KMS-11 (cell line): ENCODE results near the gene SETD1A.

Experiments
- H2AFZ ChIP-seq: fragments of 200-600 bp; sonication (generic); 2 replicates; pipeline ENCODE4 v1.6.1; 2016; ENCODE audit warnings: antibody characterized with exemption, mixed run types, low read depth
- H3K27ac ChIP-seq: fragments of 200-600 bp; sonication (generic); 2 replicates; pipeline ENCODE4 v1.6.1; 2016; ENCODE audit warnings: mild to moderate bottlenecking, mixed run types
- H3K27me3 ChIP-seq: fragments of 200-600 bp; sonication (generic); 2 replicates; pipeline ENCODE4 v1.6.1; 2017; ENCODE audit warnings: mild to moderate bottlenecking, low read depth, mixed run types, moderate library complexity; ENCODE audit not compliant: insufficient read depth
- H3K36me3 ChIP-seq: fragments of 200-600 bp; sonication (generic); 2 replicates; pipeline ENCODE4 v1.6.1; 2017; ENCODE audit warnings: mild to moderate bottlenecking, mixed run types; ENCODE audit not compliant: insufficient read depth
- H3K4me1 ChIP-seq: fragments of 200-600 bp; sonication (generic); 2 replicates; pipeline ENCODE4 v1.6.1; 2016; ENCODE audit warnings: mild to moderate bottlenecking, low read depth, mixed run types; ENCODE audit not compliant: poor library complexity, severe bottlenecking
- H3K4me2 ChIP-seq: fragments of 200-600 bp; sonication (generic); 2 replicates; pipeline ENCODE4 v1.7.0; 2016; ENCODE audit warnings: mild to moderate bottlenecking, mixed run types
- H3K4me3 ChIP-seq: fragments of 200-600 bp; sonication (generic); IDR thresholded peaks from 2 replicates; pipeline ENCODE4 v1.6.1; 2017; ENCODE audit warnings: low read depth, low read length, mixed read lengths; ENCODE audit not compliant: insufficient read depth
- H3K79me2 ChIP-seq: fragments of 200-600 bp; sonication (generic); 2 replicates; pipeline ENCODE4 v1.6.1; 2016; ENCODE audit warnings: low read depth, mixed run types; ENCODE audit not compliant: insufficient read depth
- H3K9ac ChIP-seq: fragments of 200-600 bp; sonication (generic); 2 replicates; pipeline ENCODE4 v1.6.1; 2016; ENCODE audit warnings: mild to moderate bottlenecking, mixed run types
- H4K20me1 ChIP-seq: fragments of 200-600 bp; sonication (generic); 2 replicates; pipeline ENCODE4 v1.6.1; 2016; ENCODE audit warnings: mild to moderate bottlenecking, mixed run types; ENCODE audit not compliant: insufficient read depth
- TF ChIP-seq, protein P1 (sequence below): fragments of 200-600 bp; sonication (generic); conservative IDR thresholded peaks from 2 replicates; pipeline ENCODE4 v1.6.1; 2017; ENCODE audit warnings: low read depth, mild to moderate bottlenecking, antibody characterized with exemption, low read length, moderate library complexity, mixed read lengths

SETD1A gene

GRCh38 chr16:30995927-30996323 is 38.4 kb downstream of the SETD1A start:
- Histone ChIP-seq H3K4me1 (peaks cover 8% of the 10 kb centered on the region), H3K36me3 (no peaks in the 10 kb centered on the region), H3K9ac (no peak overlapping the region), H3K27me3 (peaks cover 4% of the 10 kb centered on the region; the same call in 1 of the 2 replicates), H3K27ac (no peak overlapping the region), H3K79me2 (no peaks in the 10 kb centered on the region), H3K4me2 (peak overlapping the region; percentile 66), H3K4me3 (no peak overlapping the region), H4K20me1 (no peaks in the 10 kb centered on the region), H2AFZ (peak overlapping the region; percentile 77; the same call in 1 of the 2 replicates)
- TF ChIP-seq, protein P1, sequence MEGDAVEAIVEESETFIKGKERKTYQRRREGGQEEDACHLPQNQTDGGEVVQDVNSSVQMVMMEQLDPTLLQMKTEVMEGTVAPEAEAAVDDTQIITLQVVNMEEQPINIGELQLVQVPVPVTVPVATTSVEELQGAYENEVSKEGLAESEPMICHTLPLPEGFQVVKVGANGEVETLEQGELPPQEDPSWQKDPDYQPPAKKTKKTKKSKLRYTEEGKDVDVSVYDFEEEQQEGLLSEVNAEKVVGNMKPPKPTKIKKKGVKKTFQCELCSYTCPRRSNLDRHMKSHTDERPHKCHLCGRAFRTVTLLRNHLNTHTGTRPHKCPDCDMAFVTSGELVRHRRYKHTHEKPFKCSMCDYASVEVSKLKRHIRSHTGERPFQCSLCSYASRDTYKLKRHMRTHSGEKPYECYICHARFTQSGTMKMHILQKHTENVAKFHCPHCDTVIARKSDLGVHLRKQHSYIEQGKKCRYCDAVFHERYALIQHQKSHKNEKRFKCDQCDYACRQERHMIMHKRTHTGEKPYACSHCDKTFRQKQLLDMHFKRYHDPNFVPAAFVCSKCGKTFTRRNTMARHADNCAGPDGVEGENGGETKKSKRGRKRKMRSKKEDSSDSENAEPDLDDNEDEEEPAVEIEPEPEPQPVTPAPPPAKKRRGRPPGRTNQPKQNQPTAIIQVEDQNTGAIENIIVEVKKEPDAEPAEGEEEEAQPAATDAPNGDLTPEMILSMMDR: no peak

GRCh38 chr16:30996324-30996984 is 38.9 kb downstream of the SETD1A start:
- H3K79me2 ChIP-seq: no peaks in the 10 kb centered on the region
- no peaks in the 10 kb centered on the region for H4K20me1 ChIP-seq
- H3K36me3 ChIP-seq: no peaks in the 10 kb centered on the region
- peaks cover 8% of the 10 kb centered on the region for H3K4me1 ChIP-seq
- H2AFZ ChIP-seq: peak overlapping the region; percentile 77
- no peak overlapping the region for H3K4me3 ChIP-seq
- H3K4me2 ChIP-seq: peak overlapping the region; percentile 66
- TF ChIP-seq, protein P1: no peak
- peak overlapping the region; percentile 49 for H3K27ac ChIP-seq
- H3K9ac ChIP-seq: peak overlapping the region; percentile 80
- H3K27me3 ChIP-seq: peaks cover 4% of the 10 kb centered on the region; the same call in 1 of the 2 replicates

- Histone ChIP-seq H3K4me1 (peaks cover 8% of the 10 kb centered on the region), H3K9ac (peak overlapping the region; percentile 80), H3K79me2 (no peaks in the 10 kb centered on the region), H4K20me1 (no peaks in the 10 kb centered on the region), H2AFZ (peak overlapping the region; percentile 77), H3K4me3 (no peak overlapping the region), H3K36me3 (no peaks in the 10 kb centered on the region), H3K4me2 (peak overlapping the region; percentile 93), H3K27me3 (peaks cover 4% of the 10 kb centered on the region; the same call in 1 of the 2 replicates), H3K27ac (peak overlapping the region; percentile 49)
- TF ChIP-seq, protein P1: no peak
Measured at GRCh38 chr16:30996985-30997724, 39.6 kb downstream of the SETD1A start.

GRCh38 chr16:30997725-30998711 is 40.5 kb downstream of the SETD1A start:
- Histone ChIP-seq H3K4me2 (peak overlapping the region; percentile 93), H3K36me3 (no peaks in the 10 kb centered on the region), H3K4me1 (peaks cover 8% of the 10 kb centered on the region), H3K4me3 (no peak overlapping the region), H3K79me2 (no peaks in the 10 kb centered on the region), H2AFZ (peak overlapping the region; percentile 77; the same call in 1 of the 2 replicates), H3K27ac (no peak overlapping the region), H3K27me3 (peaks cover 8% of the 10 kb centered on the region; the same call in 1 of the 2 replicates), H3K9ac (no peak overlapping the region), H4K20me1 (no peaks in the 10 kb centered on the region)
- TF ChIP-seq, protein P1: no peak
